ENCODE data around the gene RPS21. TPM values are rescaled to one million over a fixed set of nuclear protein-coding genes. Genes with fewer than 3 reads are reported as not detected.

Gene RPS21
- total and polyA plus RNA-seq, 2 of the 13 experiments (the other 11 are each of a cell fraction or from before 2014, with no cell fraction given) = 2,647 to 11,063 TPM

DNA sequence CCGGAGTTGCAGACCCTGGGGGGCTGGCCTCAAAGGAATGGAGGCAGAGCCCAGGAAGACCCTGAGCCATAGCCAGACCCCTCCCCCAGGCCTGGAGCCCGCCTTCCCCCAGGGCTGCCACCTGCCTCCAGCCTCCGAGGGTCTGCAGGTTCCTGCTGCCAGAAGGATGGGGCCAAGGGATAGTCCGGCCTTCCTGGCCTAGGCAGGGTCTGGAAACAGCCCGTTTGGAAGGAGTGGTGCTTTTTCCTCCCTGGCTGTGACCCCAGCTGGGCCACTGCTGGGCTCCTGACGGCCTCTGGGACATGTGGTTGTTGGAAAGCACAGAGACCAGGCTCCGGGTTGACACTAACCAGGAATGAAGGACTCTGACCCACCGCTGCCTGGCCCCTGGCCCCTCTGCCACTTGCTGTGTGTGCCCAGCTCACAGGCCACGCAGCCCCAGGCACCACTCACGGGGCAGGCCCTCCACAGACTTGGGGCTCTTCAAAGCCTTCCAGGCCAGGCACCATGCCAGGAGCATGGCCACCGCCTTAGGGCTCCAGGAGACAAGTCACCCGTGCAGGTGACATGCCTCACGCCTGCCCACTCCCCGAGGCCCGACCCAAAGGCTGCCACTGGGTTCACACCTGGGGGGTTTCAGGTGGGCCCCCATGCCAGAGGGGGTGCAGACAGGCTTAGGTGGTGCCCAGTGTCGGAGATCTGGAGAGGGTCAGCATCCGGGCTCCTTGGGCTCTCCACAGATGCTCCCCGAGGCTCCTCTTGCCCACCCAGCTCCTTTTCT is 15.9 kb upstream of the RPS21 start (continued):
- TF ChIP-seq RXRB (CRISPR knock-in tag; IDR thresholded peaks at IDR 0.05; ENCODE audit: borderline replicate concordance) (peak; percentile 77), ZNF883 (CRISPR knock-in tag; IDR thresholded peaks at IDR 0.05; ENCODE audit: not compliant biosample characterization) (no peak), ATF1 (CRISPR knock-in tag; IDR thresholded peaks at IDR 0.05) (no peak), TCF7 (IDR thresholded peaks at IDR 0.05; ENCODE audit: low read depth) (no peak), ZNF225 (CRISPR knock-in tag; IDR thresholded peaks at IDR 0.05) (no peak; the same call in 1 of the 2 replicates), ZNF773 (CRISPR knock-in tag; IDR thresholded peaks at IDR 0.05; ENCODE audit: borderline replicate concordance) (no peak), HES4 (CRISPR knock-in tag; IDR thresholded peaks at IDR 0.05; ENCODE audit: borderline replicate concordance) (0 out of 2 replicates have a peak, but pooled peaks have one; percentile 73), ZNF616 (CRISPR knock-in tag; IDR thresholded peaks at IDR 0.05; ENCODE audit: low read depth) (no peak; the same call in 1 of the 2 replicates), ZNF749 (CRISPR knock-in tag; IDR thresholded peaks at IDR 0.05; ENCODE audit: borderline replicate concordance) (0 out of 2 replicates have a peak, but pooled peaks have one; percentile 60), ZNF234 (CRISPR knock-in tag; conservative IDR thresholded peaks at IDR 0.05) (no peak), ZNF260 (CRISPR knock-in tag; IDR thresholded peaks at IDR 0.05; ENCODE audit: borderline replicate concordance, low read depth) (no peak), EZH2 (conservative IDR thresholded peaks at IDR 0.05; ENCODE audit: low read depth, low read length) (no peak), ZNF766 (CRISPR knock-in tag; IDR thresholded peaks at IDR 0.05; ENCODE audit: borderline replicate concordance) (no peak), PAF1 (CRISPR knock-in tag; IDR thresholded peaks at IDR 0.05) (no peak), ZFY (CRISPR knock-in tag; IDR thresholded peaks at IDR 0.05) (peak; percentile 27), BCL6 (CRISPR knock-in tag; IDR thresholded peaks at IDR 0.05) (peak; percentile 98), SMAD3 (CRISPR knock-in tag; IDR thresholded peaks at IDR 0.05) (0 out of 2 replicates have a peak, but pooled peaks have one; percentile 17), ZNF468 (CRISPR knock-in tag; IDR thresholded peaks at IDR 0.05) (no peak), LCORL (IDR thresholded peaks at IDR 0.05) (no peak), LCORL (CRISPR knock-in tag; IDR thresholded peaks at IDR 0.05) (peak; percentile 53; the same call in 1 of the 2 replicates), MIXL1 (CRISPR knock-in tag; IDR thresholded peaks at IDR 0.05) (peak; percentile 61; the same call in 1 of the 2 replicates), PAXIP1 (CRISPR knock-in tag; conservative IDR thresholded peaks at IDR 0.05) (peak; percentile 92), MATR3 (CRISPR knock-in tag; IDR thresholded peaks at IDR 0.05) (no peak; the same call in 1 of the 2 replicates)
- TF ChIP-seq, protein P1, sequence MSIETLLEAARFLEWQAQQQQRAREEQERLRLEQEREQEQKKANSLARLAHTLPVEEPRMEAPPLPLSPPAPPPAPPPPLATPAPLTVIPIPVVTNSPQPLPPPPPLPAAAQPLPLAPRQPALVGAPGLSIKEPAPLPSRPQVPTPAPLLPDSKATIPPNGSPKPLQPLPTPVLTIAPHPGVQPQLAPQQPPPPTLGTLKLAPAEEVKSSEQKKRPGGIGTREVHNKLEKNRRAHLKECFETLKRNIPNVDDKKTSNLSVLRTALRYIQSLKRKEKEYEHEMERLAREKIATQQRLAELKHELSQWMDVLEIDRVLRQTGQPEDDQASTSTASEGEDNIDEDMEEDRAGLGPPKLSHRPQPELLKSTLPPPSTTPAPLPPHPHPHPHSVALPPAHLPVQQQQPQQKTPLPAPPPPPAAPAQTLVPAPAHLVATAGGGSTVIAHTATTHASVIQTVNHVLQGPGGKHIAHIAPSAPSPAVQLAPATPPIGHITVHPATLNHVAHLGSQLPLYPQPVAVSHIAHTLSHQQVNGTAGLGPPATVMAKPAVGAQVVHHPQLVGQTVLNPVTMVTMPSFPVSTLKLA (IDR thresholded peaks at IDR 0.05) = peak; percentile 21; the same call in 1 of the 2 replicates
- TF ChIP-seq, protein P2, sequence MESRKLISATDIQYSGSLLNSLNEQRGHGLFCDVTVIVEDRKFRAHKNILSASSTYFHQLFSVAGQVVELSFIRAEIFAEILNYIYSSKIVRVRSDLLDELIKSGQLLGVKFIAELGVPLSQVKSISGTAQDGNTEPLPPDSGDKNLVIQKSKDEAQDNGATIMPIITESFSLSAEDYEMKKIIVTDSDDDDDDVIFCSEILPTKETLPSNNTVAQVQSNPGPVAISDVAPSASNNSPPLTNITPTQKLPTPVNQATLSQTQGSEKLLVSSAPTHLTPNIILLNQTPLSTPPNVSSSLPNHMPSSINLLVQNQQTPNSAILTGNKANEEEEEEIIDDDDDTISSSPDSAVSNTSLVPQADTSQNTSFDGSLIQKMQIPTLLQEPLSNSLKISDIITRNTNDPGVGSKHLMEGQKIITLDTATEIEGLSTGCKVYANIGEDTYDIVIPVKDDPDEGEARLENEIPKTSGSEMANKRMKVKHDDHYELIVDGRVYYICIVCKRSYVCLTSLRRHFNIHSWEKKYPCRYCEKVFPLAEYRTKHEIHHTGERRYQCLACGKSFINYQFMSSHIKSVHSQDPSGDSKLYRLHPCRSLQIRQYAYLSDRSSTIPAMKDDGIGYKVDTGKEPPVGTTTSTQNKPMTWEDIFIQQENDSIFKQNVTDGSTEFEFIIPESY (CRISPR knock-in tag; IDR thresholded peaks at IDR 0.05) = no peak

Data from HepG2 (cell line).